ENCODE measurements around the gene TPK1. TPM values are rescaled to one million over a fixed set of nuclear protein-coding genes. Genes with fewer than 3 reads are reported as not detected.

The TPK1 gene
- total RNA-seq, 1 donor from 2014 or later = 2.2 TPM

DNA sequence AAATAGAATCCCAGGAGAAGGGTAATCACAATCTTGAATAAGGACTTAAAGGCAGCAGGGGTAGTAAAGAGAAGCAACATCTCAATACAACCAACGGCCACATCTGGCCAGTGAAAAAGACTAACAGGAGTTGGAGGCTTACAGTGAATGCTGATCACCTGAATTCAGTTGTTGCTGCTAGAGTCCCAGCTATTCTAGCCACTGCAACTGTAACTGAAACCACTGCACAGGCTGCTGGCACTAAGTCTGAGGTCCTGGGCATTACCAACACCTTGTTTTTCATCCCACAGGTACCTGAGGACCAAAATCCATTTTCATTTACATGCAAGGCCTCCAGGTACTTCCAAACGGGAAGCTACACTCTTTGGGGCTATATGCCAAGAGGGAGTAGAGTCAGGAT, 44.4 kb downstream of the TPK1 start:
- H3K4me3 ChIP-seq (ENCODE audit: low read depth, low read length) = no peak overlapping the region
- TF ChIP-seq, protein P1, sequence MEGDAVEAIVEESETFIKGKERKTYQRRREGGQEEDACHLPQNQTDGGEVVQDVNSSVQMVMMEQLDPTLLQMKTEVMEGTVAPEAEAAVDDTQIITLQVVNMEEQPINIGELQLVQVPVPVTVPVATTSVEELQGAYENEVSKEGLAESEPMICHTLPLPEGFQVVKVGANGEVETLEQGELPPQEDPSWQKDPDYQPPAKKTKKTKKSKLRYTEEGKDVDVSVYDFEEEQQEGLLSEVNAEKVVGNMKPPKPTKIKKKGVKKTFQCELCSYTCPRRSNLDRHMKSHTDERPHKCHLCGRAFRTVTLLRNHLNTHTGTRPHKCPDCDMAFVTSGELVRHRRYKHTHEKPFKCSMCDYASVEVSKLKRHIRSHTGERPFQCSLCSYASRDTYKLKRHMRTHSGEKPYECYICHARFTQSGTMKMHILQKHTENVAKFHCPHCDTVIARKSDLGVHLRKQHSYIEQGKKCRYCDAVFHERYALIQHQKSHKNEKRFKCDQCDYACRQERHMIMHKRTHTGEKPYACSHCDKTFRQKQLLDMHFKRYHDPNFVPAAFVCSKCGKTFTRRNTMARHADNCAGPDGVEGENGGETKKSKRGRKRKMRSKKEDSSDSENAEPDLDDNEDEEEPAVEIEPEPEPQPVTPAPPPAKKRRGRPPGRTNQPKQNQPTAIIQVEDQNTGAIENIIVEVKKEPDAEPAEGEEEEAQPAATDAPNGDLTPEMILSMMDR (conservative IDR thresholded peaks at IDR 0.05; ENCODE audit: low read depth, low read length) = no peak
- DNase-seq (ENCODE audit: low read depth) = no peak

DNA sequence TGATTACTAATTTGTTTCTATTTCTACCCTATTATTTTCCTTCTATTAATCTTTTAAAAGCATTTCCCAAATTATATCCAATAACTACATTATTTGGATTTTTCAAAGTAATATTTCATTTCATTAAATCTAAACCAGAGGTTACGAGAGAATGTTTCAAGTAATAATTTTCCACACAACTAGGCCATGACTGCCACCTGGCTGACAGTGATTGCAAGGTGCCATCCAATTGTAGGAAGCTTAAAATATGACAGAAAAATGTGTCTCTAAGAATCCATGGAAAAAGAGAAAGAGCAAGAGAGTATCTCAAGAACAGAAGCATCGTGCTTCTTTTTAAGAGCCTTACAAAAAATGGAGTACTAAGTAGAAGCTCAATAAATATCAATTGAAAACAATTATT, 48.7 kb downstream of the TPK1 start:
- TF ChIP-seq, protein P1 (conservative IDR thresholded peaks at IDR 0.05; ENCODE audit: low read depth, low read length) = peak; percentile 63
- no peak overlapping the region for H3K4me3 ChIP-seq (ENCODE audit: low read depth, low read length)
- no peak for DNase-seq (ENCODE audit: low read depth)

DNA sequence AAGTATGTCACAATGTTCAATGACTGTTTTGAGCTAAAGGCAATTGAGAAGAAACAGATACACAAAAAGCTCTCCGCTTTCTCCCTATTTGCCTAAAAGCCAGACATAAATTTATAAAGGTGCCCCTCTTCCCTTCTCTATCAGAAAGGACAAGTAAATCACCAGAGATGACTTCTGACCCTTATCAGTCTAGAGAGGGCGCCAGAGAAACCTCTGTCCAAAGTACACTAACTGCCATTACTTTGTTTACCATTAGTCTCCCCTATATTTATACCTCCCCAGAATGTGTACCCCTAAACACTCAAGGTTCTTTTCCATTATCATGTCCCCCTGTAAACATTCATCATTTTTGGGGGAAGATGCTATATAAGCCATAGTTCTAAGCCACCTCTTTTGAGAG, 49.3 kb downstream of the TPK1 start:
- no peak for DNase-seq (ENCODE audit: low read depth)
- no peak overlapping the region for H3K4me3 ChIP-seq (ENCODE audit: low read depth, low read length)
- TF ChIP-seq, protein P1 (conservative IDR thresholded peaks at IDR 0.05; ENCODE audit: low read depth, low read length) = peak; percentile 48

DNA sequence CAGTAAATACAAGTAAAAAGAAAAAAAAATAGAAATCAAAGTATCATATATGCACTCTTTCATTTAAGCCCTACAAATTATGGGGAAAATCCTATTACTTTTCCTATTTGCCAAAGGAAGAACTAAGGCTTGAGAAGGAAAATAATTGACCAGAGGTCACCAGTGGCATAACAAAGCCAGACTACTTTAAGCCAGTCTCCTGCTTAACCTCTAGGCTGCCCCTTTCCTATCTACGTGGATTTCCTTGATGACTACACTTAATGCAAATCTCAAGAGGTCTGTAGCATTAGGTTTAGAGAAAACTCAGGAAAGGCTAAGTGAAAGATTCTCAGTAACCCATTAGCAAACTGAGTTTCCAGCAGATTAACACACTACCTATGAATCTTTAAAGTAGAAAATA, 49.8 kb downstream of the TPK1 start:
- DNase-seq (ENCODE audit: low read depth) = no peak
- TF ChIP-seq, protein P1 (conservative IDR thresholded peaks at IDR 0.05; ENCODE audit: low read depth, low read length) = no peak
- H3K4me3 ChIP-seq (ENCODE audit: low read depth, low read length) = no peak overlapping the region

DNA sequence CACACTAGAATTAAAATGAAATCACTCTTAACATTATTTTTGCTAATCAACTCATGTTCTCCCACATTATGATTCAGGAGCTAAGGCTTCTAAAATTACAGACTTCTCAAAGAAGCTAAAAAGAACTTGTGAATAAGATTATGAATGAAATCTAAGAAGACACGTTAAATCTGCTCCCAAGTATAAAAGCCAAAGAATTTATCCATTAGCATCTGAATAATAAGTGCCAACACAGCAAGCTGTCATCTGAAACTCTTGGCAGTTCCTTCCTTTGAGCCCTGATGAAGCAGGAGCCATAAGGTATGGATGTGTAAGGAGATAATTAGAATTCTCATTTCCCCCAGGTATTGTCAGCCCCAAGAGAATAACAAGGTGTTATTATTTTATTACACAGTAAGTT, 50.3 kb downstream of the TPK1 start:
- H3K4me3 ChIP-seq (ENCODE audit: low read depth, low read length) = no peak overlapping the region
- DNase-seq (ENCODE audit: low read depth) = no peak
- TF ChIP-seq, protein P1 (conservative IDR thresholded peaks at IDR 0.05; ENCODE audit: low read depth, low read length) = no peak

DNA sequence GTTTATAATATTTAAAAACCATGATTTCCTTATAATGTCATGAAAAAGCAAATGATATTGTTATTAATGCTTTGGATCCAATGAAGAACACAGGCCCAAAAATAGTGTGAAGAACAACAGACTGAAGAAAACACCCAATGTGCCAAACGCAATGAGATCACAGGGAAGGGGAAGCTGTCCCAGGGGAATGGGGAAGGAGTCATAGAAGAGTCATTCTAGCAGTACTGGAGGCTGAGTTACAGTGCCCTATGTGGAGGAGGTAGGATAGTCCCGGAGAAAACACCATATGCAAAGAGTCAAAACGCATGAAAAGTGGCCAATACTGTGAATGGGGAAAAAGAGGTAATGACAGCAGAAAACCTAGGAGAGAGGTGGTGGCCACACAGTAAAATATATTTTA, 50.9 kb downstream of the TPK1 start:
- DNase-seq (ENCODE audit: low read depth) = no peak
- H3K4me3 ChIP-seq (ENCODE audit: low read depth, low read length) = no peak overlapping the region
- TF ChIP-seq, protein P1 (conservative IDR thresholded peaks at IDR 0.05; ENCODE audit: low read depth, low read length) = no peak

DNA sequence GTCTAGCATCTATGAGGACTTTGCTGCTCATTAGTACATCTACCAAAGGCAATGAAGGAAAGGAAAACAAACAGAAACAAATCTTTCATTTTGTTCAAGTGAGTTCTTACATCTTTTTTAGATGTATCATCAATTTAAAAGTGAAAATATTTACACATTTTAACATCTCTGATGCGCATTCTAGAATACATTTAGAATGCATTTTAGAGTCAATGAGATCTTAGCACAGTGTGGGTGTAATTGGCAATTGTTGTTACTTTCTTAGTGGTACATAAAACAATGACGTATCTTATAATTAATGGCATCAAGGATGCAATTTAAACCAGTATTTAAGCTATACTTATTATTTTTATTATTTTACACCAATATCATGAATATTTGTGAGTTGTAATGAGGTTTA, 51.4 kb downstream of the TPK1 start:
- DNase-seq (ENCODE audit: low read depth) = no peak
- no peak overlapping the region for H3K4me3 ChIP-seq (ENCODE audit: low read depth, low read length)
- TF ChIP-seq, protein P1 (conservative IDR thresholded peaks at IDR 0.05; ENCODE audit: low read depth, low read length) = no peak

Data from epithelial cell of proximal tubule (primary cell).